IPS-11a (cell line): ENCODE results near the gene TENM3.
"Not testable (repeated sequence)": the region's sequence is repeated elsewhere in the genome, so short reads cannot be mapped to it uniquely, and the experiment has no call there.

Experiments
- H3K4me3 ChIP-seq: one replicate; pipeline ENCODE4 v1.5.1; 2013; ENCODE audit warnings: low read depth, low read length, control low read depth

Gene TENM3

DNA sequence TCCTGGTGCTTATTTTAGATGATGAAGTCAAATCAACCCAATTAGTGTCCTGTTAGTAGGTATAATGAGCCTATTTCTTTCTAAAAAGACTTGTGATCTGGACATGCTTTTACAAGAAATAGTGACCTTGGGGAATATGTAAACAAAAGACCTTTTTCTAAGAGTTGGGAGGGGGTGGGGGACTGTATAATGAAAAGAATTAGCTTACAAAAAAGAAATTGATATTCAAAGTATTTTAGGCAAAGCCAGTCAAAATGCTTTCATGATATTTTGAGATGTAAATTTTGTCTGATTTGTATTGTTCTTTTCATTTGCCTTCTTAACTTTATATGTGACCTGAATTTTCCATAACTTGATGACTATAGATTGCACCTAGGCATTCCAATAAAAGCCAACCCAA lies 559.4 kb downstream of the TENM3 start:
- H3K4me3 ChIP-seq: no peak overlapping the region

DNA sequence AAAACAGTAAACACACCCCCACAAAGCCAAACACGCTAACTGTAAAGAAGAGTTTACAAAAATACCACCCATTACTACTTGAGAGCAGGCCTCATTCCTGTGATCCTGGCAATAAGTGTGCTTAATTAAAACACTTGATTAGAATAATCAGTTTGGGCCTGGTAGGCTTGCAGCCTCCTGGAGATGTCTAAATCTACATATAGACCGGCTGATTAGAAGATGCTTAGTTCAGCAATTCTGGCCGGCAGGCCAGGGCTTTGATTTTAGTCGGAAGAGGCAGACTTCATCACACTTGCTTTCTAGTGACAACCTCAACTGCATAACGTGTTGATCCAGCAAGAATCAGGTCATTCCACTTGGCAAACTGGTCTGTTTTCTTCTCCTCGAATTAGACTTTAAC lies 560.0 kb downstream of the TENM3 start:
- no peak overlapping the region for H3K4me3 ChIP-seq

DNA sequence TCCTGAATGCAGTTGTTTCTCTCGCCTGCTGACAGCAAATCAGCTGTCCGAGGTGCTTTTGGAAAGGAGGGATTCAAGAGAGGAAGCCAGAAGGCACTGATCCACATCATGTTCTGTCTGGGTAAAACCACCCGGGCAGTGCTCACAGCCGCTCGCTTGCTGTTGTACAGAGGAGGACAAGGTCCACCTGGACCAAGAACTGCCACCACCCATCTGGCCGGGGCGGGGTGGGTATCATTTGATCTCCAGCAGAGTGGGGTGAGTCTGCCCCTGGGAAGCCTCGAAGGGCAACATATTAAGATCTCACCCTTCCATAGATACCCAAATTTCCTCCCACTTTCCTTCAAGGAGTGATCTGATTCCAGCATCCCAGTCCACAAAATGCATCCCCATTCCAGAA lies 560.9 kb downstream of the TENM3 start:
- H3K4me3 ChIP-seq: no peak overlapping the region

DNA sequence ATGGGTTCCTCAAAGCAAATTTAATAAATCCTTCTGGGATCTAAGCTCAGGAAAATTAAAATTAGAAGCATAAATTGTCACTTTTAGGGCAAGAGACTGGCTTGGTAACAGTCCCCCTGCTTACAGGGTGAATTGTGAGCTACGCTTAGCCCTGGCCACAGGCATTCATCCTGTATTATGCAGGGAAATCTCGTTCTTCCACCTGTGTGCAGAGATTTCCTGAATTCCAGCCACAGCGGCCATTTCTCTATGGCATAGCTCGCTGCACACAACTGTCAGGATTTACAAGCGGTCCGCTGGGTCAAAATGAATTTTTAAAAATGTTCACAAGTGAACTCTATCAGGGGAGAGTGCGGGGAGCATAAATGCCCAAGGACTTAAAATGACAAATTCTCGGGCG lies 562.1 kb downstream of the TENM3 start:
- no peak overlapping the region for H3K4me3 ChIP-seq

DNA sequence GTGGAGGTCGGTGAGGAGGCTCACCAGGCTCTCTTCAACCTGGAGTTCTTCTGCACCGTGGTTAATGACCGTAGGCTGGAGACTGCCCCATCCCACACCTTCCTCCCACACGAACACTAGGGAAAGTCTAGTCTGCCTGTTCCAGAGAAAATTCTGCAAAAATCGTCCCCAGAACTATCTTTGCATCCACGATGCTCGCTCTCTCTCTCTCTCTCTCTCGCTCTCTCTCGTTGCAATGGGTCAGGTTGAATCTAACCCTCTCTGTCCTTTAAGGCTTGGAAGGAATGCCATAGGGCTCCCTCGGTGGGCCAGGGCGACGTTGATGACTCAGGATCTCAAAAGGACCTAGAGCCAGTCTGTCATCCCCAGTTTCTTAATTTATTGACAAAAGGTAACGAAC lies 562.5 kb downstream of the TENM3 start:
- no peak overlapping the region for H3K4me3 ChIP-seq

DNA sequence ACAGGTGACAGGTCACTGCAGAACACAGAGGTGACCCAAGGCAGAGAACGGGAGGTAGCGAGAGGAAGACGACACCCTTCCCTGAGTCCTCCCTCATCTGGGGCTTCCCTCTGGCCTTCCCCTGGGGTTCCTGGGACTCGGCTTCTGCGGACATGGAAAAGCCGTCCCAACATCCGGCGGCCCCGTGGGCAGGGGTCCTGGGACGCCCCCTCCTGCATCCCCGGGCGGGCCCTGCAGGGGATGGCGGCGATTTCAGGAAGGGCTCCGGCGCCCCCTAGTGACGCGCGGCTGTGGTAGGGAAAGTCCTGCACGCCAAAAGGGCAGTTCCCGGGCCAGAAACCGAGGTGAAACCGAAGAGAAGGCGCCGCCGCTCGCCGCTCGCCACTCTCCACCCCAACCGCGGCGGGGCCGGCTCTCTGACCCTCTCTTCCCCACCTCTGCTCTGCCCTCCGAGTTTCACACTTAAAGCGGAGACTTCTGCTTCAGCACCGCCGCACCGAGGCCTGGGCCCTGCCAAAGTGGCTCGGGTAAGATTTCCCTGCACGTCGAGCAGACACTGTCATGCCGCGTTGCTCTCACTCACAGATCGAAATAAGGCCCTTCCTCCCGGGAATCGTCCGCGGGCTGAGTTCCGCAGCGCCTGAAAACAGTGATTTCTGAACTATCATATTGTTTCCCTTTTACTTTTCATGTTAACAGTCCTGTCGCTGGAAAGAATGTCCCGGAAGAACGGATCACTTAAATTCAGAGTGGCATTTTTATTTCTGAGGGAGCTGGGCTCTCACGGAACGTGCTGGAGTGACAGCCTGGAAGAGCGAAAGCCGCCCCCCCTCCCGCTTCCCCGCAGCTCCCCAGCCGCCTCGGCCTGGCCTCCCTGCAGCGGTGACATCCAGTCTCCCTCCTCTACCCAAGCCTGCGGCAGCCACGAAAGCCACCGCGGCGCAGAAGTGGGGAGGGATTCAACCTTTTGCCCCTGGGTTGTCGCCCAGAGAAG lies 563.4 kb downstream of the TENM3 start:
- peak overlapping the region; percentile 44 for H3K4me3 ChIP-seq

DNA sequence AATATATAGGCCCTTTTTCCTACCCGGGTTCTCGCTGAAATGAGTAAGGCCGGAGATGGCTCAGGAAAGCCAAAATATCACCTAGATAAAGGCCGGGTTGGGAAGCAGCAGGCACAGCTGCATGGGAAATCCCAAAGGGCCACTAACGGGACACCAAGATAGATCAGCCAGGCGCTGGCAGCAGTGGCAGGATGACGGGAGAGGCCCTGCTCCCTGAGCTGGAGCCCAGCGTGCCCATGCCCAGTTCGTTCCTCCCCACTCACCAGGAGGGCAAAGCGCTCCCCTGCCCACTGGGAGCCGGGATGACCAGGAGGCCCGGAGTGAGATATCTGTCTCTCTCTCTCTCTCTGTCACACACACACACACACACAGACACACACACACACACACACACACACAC lies 564.1 kb downstream of the TENM3 start:
- H3K4me3 ChIP-seq: no peak overlapping the region

DNA sequence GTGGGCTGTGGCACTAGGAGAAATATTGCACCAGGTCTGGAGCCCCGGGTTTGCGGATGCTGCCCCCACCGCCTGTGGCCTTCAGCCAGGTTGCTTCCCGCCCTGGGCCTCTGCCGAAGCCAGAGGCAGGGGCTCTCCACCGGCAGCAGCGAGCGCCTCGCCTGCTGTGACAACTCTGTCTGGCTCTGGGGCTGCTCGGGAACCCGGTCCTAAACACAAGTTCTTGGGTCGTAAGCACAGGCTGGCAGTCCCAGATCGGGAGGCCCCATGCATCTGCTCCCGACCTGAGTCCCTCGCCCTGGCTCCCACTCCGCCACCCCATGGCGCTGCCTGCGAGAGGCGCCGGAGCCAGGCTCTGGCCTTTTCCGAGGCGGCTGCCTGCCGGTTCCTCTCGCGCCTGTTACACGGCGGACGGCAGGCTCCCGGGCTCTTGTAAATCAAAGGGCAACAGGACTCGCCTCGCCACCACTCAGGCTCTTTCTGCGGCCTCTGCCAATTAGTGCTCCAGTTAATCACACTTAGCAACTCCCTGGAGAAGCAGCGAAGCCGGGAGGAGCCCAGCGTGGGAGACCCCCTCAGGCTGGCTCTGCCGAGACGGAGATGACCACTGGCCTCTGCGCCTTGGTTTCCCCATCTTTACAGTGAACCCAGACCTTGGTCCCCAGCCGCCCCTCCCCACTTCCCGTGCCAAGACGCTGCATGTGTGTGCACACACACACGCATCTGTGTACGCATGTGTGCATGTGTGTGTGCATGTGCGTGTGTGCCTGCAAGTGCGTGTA lies 564.8 kb downstream of the TENM3 start:
- H3K4me3 ChIP-seq: no peak overlapping the region

DNA sequence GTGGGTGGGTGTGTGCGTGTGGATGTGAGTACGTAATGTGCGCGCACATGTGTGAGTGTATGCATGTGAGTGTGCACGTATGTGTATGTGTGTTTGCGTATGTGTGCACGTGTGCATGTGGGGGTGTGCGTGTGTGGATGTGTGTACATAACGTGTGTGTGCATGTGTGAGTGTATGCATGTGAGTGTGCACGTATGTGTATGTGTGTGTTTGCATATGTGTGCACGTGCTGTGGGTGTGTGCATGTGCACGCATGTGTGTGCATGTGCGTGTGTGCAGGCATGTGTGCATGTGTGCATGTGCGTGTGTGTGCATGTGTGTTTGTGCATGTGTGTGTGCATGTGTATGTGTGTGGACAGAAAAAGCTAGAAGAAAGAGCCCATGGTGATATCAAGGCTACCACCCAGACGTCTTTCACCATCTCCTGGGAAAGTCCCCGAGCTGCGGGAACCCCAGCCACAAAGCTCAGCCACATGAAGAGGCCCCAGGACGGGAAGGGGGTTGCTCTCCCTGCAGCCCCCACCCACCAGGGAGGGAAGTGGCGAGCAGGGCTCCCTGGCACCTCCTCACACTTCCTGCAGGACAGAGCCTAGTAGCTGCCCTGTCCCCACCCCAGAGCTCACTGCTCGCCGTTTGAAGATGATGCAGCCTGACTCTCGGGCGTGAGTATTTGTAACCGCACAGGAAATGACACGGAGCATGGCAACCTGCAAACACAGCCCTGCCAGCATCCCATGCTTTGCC lies 565.6 kb downstream of the TENM3 start:
- H3K4me3 ChIP-seq: no peak overlapping the region

DNA sequence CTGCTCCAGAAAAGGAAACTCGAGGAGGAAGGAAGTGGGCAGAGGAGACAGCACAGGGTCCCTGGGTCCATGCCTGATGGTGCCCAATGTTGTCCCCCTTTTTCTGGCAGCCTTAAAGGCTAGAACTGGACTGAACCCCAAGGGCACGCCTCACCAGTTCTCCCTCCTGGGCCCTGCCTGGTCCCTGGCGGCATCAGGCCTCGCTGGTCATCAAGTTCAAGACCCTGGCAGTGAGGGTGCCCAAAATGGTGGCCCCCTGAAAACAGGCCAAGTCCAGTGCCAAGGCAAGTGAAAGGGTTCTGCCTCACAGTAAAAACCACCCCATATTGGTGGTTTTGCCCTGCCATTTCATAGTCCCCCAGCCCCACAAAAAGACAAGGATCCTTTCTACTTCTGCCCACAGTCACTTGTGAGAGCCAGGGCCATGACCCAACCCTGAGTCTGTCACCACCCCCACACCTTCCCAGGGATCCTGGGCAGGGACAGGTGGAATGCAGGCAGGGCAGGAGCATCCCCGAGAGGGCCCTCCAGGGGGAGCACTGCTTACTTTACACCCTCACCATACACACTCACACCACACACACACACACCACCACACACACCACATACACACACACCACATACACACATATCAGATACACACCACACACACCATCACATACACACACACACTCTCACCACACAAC lies 566.4 kb downstream of the TENM3 start:
- H3K4me3 ChIP-seq: no peak overlapping the region

DNA sequence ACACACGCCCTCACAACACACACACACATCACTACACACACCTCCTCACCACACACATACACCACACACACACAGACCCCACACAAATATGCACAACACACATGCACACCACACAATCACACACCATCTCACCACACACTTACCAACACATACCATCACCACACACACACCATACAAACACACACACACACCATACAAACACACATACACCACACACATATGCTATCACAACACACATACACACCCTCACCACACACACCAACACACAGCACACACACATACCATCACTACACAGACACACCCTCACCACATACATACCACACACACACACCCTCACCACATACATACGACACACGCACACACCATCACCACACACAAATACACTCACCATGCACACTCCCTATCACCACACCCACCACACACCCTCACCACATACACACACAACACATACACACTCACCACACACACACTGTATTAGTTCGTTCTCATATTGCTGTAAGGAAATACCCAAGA lies 567.0 kb downstream of the TENM3 start:
- H3K4me3 ChIP-seq: no peak overlapping the region

DNA sequence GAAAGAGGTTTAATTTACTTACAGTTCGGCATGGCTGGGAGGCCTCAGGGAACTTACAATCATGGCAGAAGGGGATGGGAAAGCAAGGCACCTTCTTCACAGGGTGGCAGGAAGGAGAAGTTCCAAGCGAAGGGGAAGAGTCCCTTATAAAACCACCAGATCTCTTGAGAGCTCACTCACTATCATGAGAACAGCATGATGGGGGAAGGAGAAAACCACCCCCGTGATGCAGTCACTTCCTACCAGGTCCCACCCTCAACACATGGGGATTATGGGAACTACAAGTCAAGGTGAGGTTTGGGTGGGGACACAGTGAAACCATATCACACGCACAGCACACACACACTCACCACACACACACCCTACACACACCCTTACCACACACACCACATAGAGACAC lies 569.7 kb downstream of the TENM3 start:
- H3K4me3 ChIP-seq: no peak overlapping the region

DNA sequence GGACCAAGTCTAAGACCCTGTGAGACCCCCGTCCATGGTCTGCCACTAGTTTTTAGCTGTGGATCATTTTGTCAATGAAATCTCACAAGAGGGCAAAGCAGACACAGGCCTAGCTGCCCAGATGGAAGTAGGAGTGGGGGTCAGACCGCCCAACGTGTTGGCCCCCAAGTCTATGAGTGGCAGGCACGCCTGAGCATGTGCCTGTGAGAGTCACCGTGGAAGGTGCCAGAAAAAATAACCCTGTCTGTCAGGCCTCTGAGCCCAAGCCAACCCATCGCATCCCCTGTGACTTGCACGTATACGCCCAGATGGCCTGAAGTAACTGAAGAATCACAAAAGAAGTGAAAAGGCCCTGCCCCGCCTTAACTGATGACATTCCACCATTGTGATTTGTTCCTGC lies 570.9 kb downstream of the TENM3 start:
- not testable (repeated sequence) for H3K4me3 ChIP-seq

DNA sequence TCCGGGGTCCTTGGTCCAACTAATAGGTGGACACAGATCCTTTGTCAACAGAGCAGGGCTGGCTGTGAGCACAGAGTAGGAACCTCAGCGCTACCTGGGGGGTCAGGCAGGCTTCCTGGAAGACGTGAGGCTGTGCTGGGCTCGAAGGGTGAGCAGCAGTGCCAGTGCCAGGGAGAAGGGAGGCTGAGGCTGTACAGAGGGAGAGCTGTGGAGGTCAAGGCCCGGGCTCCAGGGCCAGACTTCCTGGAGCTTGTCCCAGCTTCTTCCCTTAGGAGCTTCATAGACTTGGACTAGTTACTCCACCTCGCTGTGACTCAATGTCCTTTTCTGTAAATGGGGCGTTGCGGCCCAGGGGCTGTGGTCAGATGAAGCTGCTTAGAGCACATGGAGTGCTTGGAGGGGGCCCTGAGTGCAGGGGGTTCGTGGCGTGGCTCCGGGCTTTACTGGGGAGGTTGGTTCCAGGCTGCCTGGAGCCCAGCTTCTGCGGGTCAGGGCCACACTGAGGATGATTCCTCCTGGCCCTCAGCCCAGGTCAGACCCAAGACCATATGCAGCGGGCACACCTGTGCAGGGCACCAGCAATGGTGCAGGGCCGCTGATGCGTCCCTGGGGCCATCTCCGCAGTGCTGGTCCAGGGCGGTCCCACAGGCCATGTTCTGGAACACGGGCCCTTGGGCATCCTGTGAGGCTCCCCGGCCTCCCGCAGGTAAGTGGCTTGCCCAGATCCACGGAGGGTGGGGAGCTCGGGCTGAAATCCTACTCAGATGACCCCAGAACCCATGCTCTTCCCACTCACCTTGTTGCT lies 575.9 kb downstream of the TENM3 start:
- no peak overlapping the region for H3K4me3 ChIP-seq

DNA sequence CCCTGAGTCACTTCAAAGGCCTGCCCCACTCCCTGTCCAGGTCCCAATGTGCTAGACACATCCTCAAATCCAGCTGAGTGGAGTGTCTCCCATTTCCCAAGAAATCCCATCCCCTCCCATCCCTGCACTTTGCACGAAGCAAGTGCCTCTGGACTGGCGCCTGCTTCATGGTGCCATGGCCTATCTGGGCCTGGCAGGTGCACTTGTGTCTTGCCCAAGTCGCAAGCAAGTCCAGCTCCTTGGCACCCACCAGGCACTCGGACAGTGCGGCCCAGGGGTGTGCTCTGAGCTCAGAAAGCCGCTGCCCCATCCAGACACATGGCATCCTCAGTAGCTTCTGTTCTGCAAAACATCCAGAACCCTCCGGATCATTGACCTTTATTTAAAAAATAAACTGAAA lies 576.5 kb downstream of the TENM3 start:
- no peak overlapping the region for H3K4me3 ChIP-seq

DNA sequence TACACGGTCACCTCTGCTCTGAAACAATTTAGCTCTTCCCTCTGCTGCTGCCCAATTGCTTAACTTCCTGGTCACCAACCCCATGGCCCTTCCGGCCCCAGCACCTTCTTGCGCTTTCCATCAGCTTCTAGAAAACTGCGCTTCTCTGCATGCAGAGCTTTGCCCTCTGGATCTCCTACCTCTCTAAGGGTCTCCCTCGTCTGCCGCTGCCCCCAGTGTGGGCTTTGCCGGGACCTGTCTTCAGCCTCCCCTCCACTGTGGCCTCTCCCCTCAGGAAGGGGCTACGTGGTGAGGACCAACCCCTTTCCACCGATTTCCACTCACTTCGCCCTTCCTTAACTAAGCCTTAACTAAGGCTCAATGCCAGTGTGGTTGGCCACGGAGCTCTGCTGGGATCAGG lies 579.4 kb downstream of the TENM3 start:
- H3K4me3 ChIP-seq: no peak overlapping the region

DNA sequence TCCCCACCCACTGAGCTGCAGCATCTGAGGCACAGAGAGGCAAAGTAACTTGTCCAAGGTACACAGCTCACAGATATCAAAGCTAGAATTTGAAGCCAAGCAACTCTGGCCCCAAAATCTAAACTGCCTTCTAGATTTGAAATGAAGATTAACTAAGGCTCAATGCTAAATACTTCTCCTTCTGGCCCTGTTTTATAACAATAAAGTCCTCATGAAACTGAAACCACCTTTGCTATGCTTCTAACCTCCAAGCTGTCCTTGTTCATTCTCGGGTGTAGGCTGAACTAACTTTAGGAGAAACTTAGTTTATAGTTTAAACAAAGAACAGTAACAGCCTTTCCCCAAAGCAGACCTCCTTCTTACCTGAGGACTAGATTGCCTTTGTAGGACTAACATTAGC lies 580.4 kb downstream of the TENM3 start:
- H3K4me3 ChIP-seq: no peak overlapping the region

DNA sequence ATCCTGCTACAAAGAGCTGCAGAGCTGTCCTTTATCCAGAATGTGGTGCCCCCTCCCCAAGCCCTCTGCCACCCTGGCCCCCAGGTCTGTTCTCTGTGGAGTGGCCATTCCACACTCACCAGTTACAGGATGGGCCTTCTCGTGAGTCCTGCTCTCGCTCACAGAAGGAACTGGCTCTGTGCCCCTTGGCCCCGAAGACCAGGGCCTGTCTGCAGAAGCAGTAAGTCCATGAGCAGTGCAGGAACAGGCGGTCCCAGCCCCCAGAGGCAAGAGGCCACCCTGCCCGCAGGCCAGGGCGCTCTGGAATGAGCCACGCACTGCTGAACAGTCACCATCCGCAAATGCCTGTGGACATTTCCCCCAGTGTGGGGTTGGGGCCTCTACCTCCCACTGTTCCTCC lies 581.8 kb downstream of the TENM3 start:
- no peak overlapping the region for H3K4me3 ChIP-seq

DNA sequence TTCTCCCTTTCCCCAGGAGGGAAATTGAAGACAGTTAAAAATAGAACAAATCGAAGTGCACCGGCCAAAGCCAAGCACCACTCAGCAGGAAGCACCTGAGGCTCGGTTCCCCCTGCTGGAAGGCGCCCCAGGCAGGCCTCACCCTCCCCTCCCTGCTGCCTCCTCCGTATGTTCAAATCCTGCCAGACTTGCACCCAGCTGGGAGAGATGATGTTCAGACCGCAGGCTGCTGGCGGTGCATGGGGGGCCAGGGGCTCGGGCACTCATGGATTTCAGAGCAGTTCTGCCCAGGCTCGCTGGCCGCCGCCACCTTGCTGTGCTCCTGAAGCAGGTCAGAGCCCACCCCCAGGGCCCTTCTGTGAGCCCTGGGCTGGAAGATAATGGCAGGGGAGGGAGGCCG lies 582.6 kb downstream of the TENM3 start:
- H3K4me3 ChIP-seq: no peak overlapping the region

DNA sequence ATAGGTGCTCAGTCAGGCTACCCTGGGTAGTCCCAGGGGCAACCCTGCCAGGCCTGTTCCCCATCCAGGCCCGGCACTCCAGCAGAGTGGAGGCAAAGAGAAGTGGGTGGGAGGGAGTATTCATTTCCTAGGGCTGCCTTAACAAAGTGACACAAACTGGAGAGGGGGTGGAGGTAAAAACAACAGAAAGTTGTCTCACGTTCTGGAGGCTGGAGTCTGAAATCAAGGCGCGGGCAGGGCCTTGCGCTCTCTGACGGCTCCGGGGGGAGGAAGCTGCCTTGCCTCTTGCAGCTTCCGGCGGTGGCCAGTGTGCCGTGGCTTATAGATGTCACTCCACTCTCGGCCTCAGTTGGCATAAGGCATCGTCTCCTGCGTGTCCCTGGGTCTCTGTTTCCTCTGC lies 583.2 kb downstream of the TENM3 start:
- H3K4me3 ChIP-seq: no peak overlapping the region
